MM.1S (cell line): Measurements from ENCODE around the gene SARNP.

ENCODE experiments used
- CTCF ChIP-seq: fragments of 300-600 bp; sonication (generic); IDR thresholded peaks from 2 replicates; pipeline ENCODE4 v1.5.1; 2016; ENCODE audit warnings: antibody characterized with exemption, low read length, mixed read lengths
- EZH2 ChIP-seq: fragments of 300-600 bp; sonication (generic); optimal IDR thresholded peaks from 2 replicates; pipeline ENCODE3; 2017; ENCODE audit warnings: low read depth, mild to moderate bottlenecking, antibody characterized with exemption, low read length, mixed read lengths
- EZH2phosphoT487 ChIP-seq: fragments of 300-600 bp; sonication (generic); IDR thresholded peaks from 2 replicates; pipeline ENCODE4 v1.6.1; 2018; ENCODE audit warnings: antibody characterized with exemption, low read length

GRCh38 chr12:55780685-55781084 is 36.8 kb downstream of the SARNP start:
- TF ChIP-seq CTCF (no peak), EZH2 (no peak), EZH2phosphoT487 (no peak)
